ENCODE measurements around the gene GRK5.

The GRK5 gene

GRCh38 chr10:119495021-119495505 lies 287.7 kb downstream of the GRK5 start:
- FAIRE-seq = no peak

GRCh38 chr10:119495545-119495944 lies 288.2 kb downstream of the GRK5 start:
- FAIRE-seq = no peak

GRCh38 chr10:119496273-119496672 lies 288.9 kb downstream of the GRK5 start:
- no peak for FAIRE-seq

- FAIRE-seq = no peak
These were observed 289.9 kb downstream of the GRK5 start for GRCh38 chr10:119497243-119497642.

- FAIRE-seq = no peak
These were observed 291.7 kb downstream of the GRK5 start for GRCh38 chr10:119498889-119499676.

GRCh38 chr10:119499677-119500002 lies 292.3 kb downstream of the GRK5 start:
- FAIRE-seq = no peak

- no peak for FAIRE-seq
These were observed 292.9 kb downstream of the GRK5 start for GRCh38 chr10:119500123-119500795.

- FAIRE-seq = no peak
These were observed 293.4 kb downstream of the GRK5 start for GRCh38 chr10:119500821-119501220.

- no peak for FAIRE-seq
These were observed 294.3 kb downstream of the GRK5 start for GRCh38 chr10:119501690-119502089.

- FAIRE-seq = no peak
These were observed 294.8 kb downstream of the GRK5 start for GRCh38 chr10:119502209-119502608.

GRCh38 chr10:119502618-119503155 lies 295.3 kb downstream of the GRK5 start:
- no peak for FAIRE-seq

GRCh38 chr10:119503821-119504220 lies 296.4 kb downstream of the GRK5 start:
- no peak for FAIRE-seq

- FAIRE-seq = no peak
These were observed 297.3 kb downstream of the GRK5 start for GRCh38 chr10:119504651-119505050.

GRCh38 chr10:119505131-119505551 lies 297.8 kb downstream of the GRK5 start:
- FAIRE-seq = no peak
